Stimulated activated CD4-positive, alpha-beta T cell treated with anti-CD3 and anti-CD28 coated beads, Interleukin-4, amount 100 ng/mL, for 1 hour (primary cell): ENCODE results near the gene IL17RB.

Experiments
- DNase-seq: peaks from one replicate; pipeline ENCODE4 v3.0.0-alpha.2; 2020

The IL17RB gene

GRCh38 chr3:53846134-53846850, at the start of gene IL17RB, which contains the start of gene CHDH:
Gene IL17RB (plus strand): TSS chr3:53846568. CDS start chr3:53846589, 21 bp downstream.
Gene CHDH (minus strand): TSS chr3:53846419. CDS start chr3:53824008, 22,411 bp downstream.
- DNase-seq = peak; percentile 7

GRCh38 chr3:53798144-53798543, 48.2 kb upstream of the IL17RB start:
- DNase-seq = no peak

- no peak for DNase-seq
These were observed 47.0 kb upstream of the IL17RB start for GRCh38 chr3:53799338-53799865.

- no peak for DNase-seq
These were observed 46.1 kb upstream of the IL17RB start for GRCh38 chr3:53800041-53800906.

GRCh38 chr3:53801319-53801718, 45.0 kb upstream of the IL17RB start:
- DNase-seq = no peak

GRCh38 chr3:53802256-53802880, 44.0 kb upstream of the IL17RB start:
- DNase-seq = no peak

- no peak for DNase-seq
These were observed 43.1 kb upstream of the IL17RB start for GRCh38 chr3:53803124-53803815.

- DNase-seq = no peak
These were observed 42.3 kb upstream of the IL17RB start for GRCh38 chr3:53803816-53804695.

- DNase-seq = no peak
These were observed 41.5 kb upstream of the IL17RB start for GRCh38 chr3:53804697-53805462.

- no peak for DNase-seq
These were observed 40.8 kb upstream of the IL17RB start for GRCh38 chr3:53805463-53806159.

GRCh38 chr3:53806182-53807116, 39.9 kb upstream of the IL17RB start:
- no peak for DNase-seq

GRCh38 chr3:53807117-53807810, 39.1 kb upstream of the IL17RB start:
- no peak for DNase-seq

- no peak for DNase-seq
These were observed 37.9 kb upstream of the IL17RB start for GRCh38 chr3:53808496-53808895.

GRCh38 chr3:53809267-53809666, 37.1 kb upstream of the IL17RB start:
- no peak for DNase-seq

GRCh38 chr3:53809764-53810400, 36.5 kb upstream of the IL17RB start:
- DNase-seq = no peak

- DNase-seq = no peak
These were observed 35.0 kb upstream of the IL17RB start for GRCh38 chr3:53811143-53811927.

GRCh38 chr3:53812434-53812833, 33.9 kb upstream of the IL17RB start:
- DNase-seq = no peak
